Measurements from ENCODE around the gene MYO18B. TPM values are rescaled to one million over a fixed set of nuclear protein-coding genes. Genes with fewer than 3 reads are reported as not detected.

The MYO18B gene
- total and polyA plus RNA-seq, 2 donors (not counting 3 experiments of a cell fraction or from before 2014, with no cell fraction given): 0.01 TPM; not detected in 1

GRCh38 chr22:26033586-26033985 lies 291.6 kb downstream of the MYO18B start:
- TF ChIP-seq MYC (IDR thresholded peaks at IDR 0.05; ENCODE audit: low read depth, low read length): no peak
- no peak for TF ChIP-seq POLR2AphosphoS5 (IDR thresholded peaks at IDR 0.05; ENCODE audit: insufficient read depth, low read depth, low read length)
- no peak for TF ChIP-seq MAX (IDR thresholded peaks at IDR 0.05; ENCODE audit: insufficient read depth, insufficient read length)
- no peak for TF ChIP-seq JUN (IDR thresholded peaks at IDR 0.05; ENCODE audit: borderline replicate concordance, insufficient read depth, insufficient read length, low read depth)
- no peak for TF ChIP-seq GATA2 (IDR thresholded peaks at IDR 0.05; ENCODE audit: insufficient read depth, insufficient read length, low read depth, low read length)
- no peak for TF ChIP-seq FOS (IDR thresholded peaks at IDR 0.05; ENCODE audit: borderline replicate concordance, insufficient read depth, low read length)
- TF ChIP-seq EZH2 (IDR thresholded peaks at IDR 0.05; ENCODE audit: borderline replicate concordance, low read depth, low read length, severe bottlenecking): no peak
- TF ChIP-seq CTCF (IDR thresholded peaks at IDR 0.05; ENCODE audit: extremely low read depth in 1 of 2, insufficient read depth in 1 of 2, low read depth in 1 of 2, low read length in 2 of 2): no peak
- TF ChIP-seq POLR2A (IDR thresholded peaks at IDR 0.05; ENCODE audit: low read depth, low read length): no peak
- Histone ChIP-seq H3K9me1 (replicated peaks; ENCODE audit: control insufficient read depth, extremely low read depth, insufficient read depth, low read length) (no peaks in the 10 kb centered on the region), H3K9me3 (replicated peaks; ENCODE audit: control insufficient read depth, insufficient read depth, low read length) (peaks cover 21% of the 10 kb centered on the region), H3K27ac (ENCODE audit: insufficient read depth, low read depth, low read length) (no peak overlapping the region), H3K4me1 (ENCODE audit: control insufficient read depth, extremely low read depth, insufficient read depth, low read length) (no peaks in the 10 kb centered on the region), H4K20me1 (replicated peaks; ENCODE audit: control insufficient read depth, extremely low read depth, insufficient read depth, low read length) (no peaks in the 10 kb centered on the region), H2AFZ (ENCODE audit: low read depth, low read length) (no peak overlapping the region), H3K27me3 (ENCODE audit: control insufficient read depth in 2 of 2, insufficient read depth in 2 of 2, low read length in 2 of 2) (no peaks in the 10 kb centered on the region), H3K79me2 (ENCODE audit: control insufficient read depth, insufficient read depth, low read length) (no peaks in the 10 kb centered on the region), H3K4me3 (replicated peaks in 1 of 3; ENCODE audit: insufficient read depth in 1 of 3, low read depth in 1 of 3, low read length in 3 of 3) (no peak overlapping the region), H3K36me3 (ENCODE audit: control insufficient read depth in 2 of 2, extremely low read depth in 1 of 2, insufficient read depth in 2 of 2, low read length in 2 of 2) (no peaks in the 10 kb centered on the region), H3K4me2 (ENCODE audit: insufficient read depth, low read length) (no peak overlapping the region), H3K9ac (replicated peaks; ENCODE audit: extremely low read depth, insufficient read depth, low read length) (no peak overlapping the region)
- no peak for DNase-seq (ENCODE audit: low read depth, low spot score)
- CTCF ChIA-PET: no interaction called here
- intact Hi-C loops (cut with micrococcal nuclease) (no loop called here), dilution Hi-C loops (cut with MboI; ENCODE audit: extremely low pct_ligation_motif_present, low sequenced_read_pairs) (no loop called here)
- POLR2A ChIA-PET: no interaction called here
- no peak for FAIRE-seq
- BruUV-seq (replicated peaks): no TSS peak

Data from endothelial cell of umbilical vein (primary cell).